Naive B cell (primary cell): ENCODE measurements around the gene CST3. TPM values are rescaled to one million over a fixed set of nuclear protein-coding genes. Genes with fewer than 3 reads are reported as not detected.
"Not testable (repeated sequence)": the region's sequence is repeated elsewhere in the genome, so short reads cannot be mapped to it uniquely, and the experiment has no call there.

Experiments used
- ATAC-seq, 2 donors: fragments of 150-1000 bp; cut with Tn5 transposase; 2 replicates each; pipeline ENCODE4 v1.10.0; 2021; ENCODE audit warnings: low read depth in 2 of 2, mild to moderate bottlenecking in 2 of 2, moderate library complexity in 2 of 2
- DNase-seq: peaks from one replicate; pipeline ENCODE4 v3.0.0; 2022
- H3K27ac Mint-ChIP-seq, 6 donors: one replicate each; pipeline ENCODE4 v1.8.0; 2020 to 2022; ENCODE audit warnings: mild to moderate bottlenecking in 6 of 6, mixed read lengths in 6 of 6, moderate library complexity in 5 of 6, inconsistent platforms in 2 of 6
- H3K27me3 Mint-ChIP-seq, 3 donors: one replicate each; pipeline ENCODE4 v1.8.0; 2021 to 2022; ENCODE audit warnings: mixed read lengths in 3 of 3, mild to moderate bottlenecking in 1 of 3
- H3K36me3 Mint-ChIP-seq, 2 donors: one replicate each; pipeline ENCODE4 v1.8.0; 2020 to 2022; ENCODE audit warnings: mixed read lengths in 2 of 2, inconsistent platforms in 1 of 2, mild to moderate bottlenecking in 1 of 2
- H3K4me1 Mint-ChIP-seq, 3 donors: one replicate each; pipeline ENCODE4 v1.8.0; 2020 to 2022; ENCODE audit warnings: mixed read lengths in 3 of 3, inconsistent platforms in 1 of 3, mild to moderate bottlenecking in 1 of 3, moderate library complexity in 1 of 3
- H3K4me3 Mint-ChIP-seq, 8 donors: one replicate each; pipeline ENCODE4 v1.8.0; 2020 to 2022; ENCODE audit warnings: mild to moderate bottlenecking in 8 of 8, mixed read lengths in 8 of 8, moderate library complexity in 8 of 8, inconsistent platforms in 2 of 8
- H3K9me3 Mint-ChIP-seq, 7 donors: one replicate each; pipeline ENCODE4 v1.8.0; 2020 to 2022; ENCODE audit warnings: mixed read lengths in 7 of 7, mild to moderate bottlenecking in 5 of 7, inconsistent platforms in 2 of 7, moderate library complexity in 1 of 7
- polyA plus RNA-seq, 6 donors: library from polyadenylated mRNA; unstranded; fragments of 300-500 nt; fragmentation: Illumina TruSeq; gene quantifications; one replicate each; pipeline ENCODE4 v1.2.3, GENCODE V29; 2021; ENCODE audit warnings: low read depth in 6 of 6

The CST3 gene
- polyA plus RNA-seq, 6 donors from 2014 or later, result 3.2 to 22.5 (median 6.5) TPM

GRCh38 chr20:23645575-23645974, 7.8 kb upstream of the CST3 start:
- no peak for ATAC-seq
- Mint-ChIP-seq H3K4me3 (no peak overlapping the region), H3K9me3 (peaks cover 0 to 5% (median 0%) of the 10 kb centered on the region in 7 donors), H3K27ac (peak overlapping the region in 1 of 6 donors; percentile 44), H3K36me3 (no peaks in the 10 kb centered on the region), H3K27me3 (no peaks in the 10 kb centered on the region), H3K4me1 (peaks cover 4 to 12% (median 5%) of the 10 kb centered on the region in 3 donors)
- DNase-seq, result no peak

DNA sequence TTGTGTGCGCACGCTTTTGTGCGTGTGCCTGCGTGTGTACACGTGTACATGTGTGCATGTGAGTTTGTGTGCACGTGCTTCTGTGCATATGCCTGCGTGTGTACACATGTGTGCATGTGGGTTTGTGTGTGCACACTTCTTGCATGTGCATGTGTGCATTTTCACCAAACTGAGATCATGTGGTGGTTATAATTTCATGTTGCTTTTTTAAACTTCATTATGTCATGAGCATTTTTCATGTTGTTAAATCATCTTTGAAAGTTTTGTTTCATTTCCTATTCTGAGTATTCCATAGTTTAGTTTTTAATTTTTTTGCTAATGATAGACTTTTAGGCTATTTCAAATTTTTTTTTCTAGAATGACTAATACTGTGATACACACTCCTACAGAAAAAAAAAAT, 6.4 kb upstream of the CST3 start:
- Mint-ChIP-seq H3K4me1 (peaks cover 4 to 26% (median 9%) of the 10 kb centered on the region in 3 donors), H3K36me3 (no peaks in the 10 kb centered on the region), H3K4me3 (no peak overlapping the region), H3K27me3 (peaks cover 0 to 8% (median 6%) of the 10 kb centered on the region in 3 donors), H3K27ac (no peak overlapping the region), H3K9me3 (peaks cover 0 to 5% (median 0%) of the 10 kb centered on the region in 7 donors)
- no peak for DNase-seq
- ATAC-seq, result no peak

DNA sequence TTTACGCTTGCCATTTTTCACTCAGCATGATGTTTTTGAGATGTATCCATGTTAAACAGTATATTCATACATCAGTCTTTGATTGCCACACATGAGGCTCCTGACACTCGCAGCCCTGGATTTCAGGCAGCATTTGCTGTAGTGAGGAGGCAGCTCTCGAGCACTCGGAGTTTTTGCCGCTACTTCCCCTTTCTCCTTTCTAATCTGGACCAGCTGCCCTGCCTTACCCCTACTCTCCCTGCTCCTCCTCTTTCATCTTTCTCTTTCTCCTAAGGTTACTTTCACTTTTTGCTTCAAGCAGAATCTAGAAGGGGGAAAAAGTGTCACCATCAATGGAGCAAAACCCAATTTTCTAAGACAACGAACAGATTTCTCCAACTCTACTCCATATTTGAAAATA, 5.9 kb upstream of the CST3 start:
- H3K4me3 Mint-ChIP-seq, result peak overlapping the region in 1 of 8 donors; percentile 10
- H3K27me3 Mint-ChIP-seq, result peaks cover 0 to 13% (median 12%) of the 10 kb centered on the region in 3 donors
- DNase-seq (no peak), ATAC-seq (no peak)
- no peaks in the 10 kb centered on the region for H3K36me3 Mint-ChIP-seq
- H3K9me3 Mint-ChIP-seq, result peaks cover 0 to 5% (median 0%) of the 10 kb centered on the region in 7 donors
- no peak overlapping the region for H3K27ac Mint-ChIP-seq
- peaks cover 7 to 26% (median 9%) of the 10 kb centered on the region in 3 donors for H3K4me1 Mint-ChIP-seq

GRCh38 chr20:23641936-23642751, 4.4 kb upstream of the CST3 start:
- peaks cover 0 to 18% (median 16%) of the 10 kb centered on the region in 3 donors for H3K27me3 Mint-ChIP-seq
- ATAC-seq, result no peak
- no peak overlapping the region for H3K4me3 Mint-ChIP-seq
- DNase-seq, result no peak
- H3K4me1 Mint-ChIP-seq, result peaks cover 8 to 26% (median 10%) of the 10 kb centered on the region in 3 donors
- H3K27ac Mint-ChIP-seq, result no peak overlapping the region
- H3K9me3 Mint-ChIP-seq, result peaks cover 0 to 5% (median 0%) of the 10 kb centered on the region in 7 donors
- no peaks in the 10 kb centered on the region for H3K36me3 Mint-ChIP-seq

GRCh38 chr20:23640671-23641667, 3.2 kb upstream of the CST3 start:
- Mint-ChIP-seq H3K27ac (no peak overlapping the region), H3K36me3 (no peaks in the 10 kb centered on the region), H3K27me3 (peaks cover 4 to 28% (median 28%) of the 10 kb centered on the region in 3 donors)

GRCh38 chr20:23640018-23640601, 2.4 kb upstream of the CST3 start:
- Mint-ChIP-seq H3K36me3 (no peaks in the 10 kb centered on the region), H3K9me3 (no peaks in the 10 kb centered on the region), H3K4me3 (no peak overlapping the region), H3K4me1 (peaks cover 13 to 26% (median 14%) of the 10 kb centered on the region in 3 donors), H3K27ac (no peak overlapping the region), H3K27me3 (peaks cover 4 to 34% (median 30%) of the 10 kb centered on the region in 3 donors)
- no peak for ATAC-seq
- DNase-seq, result no peak

More at GRCh38 chr20:23640671-23641667, 3.2 kb upstream of the CST3 start:
- Mint-ChIP-seq H3K9me3 (peaks cover 0 to 5% (median 0%) of the 10 kb centered on the region in 7 donors), H3K4me1 (peaks cover 13 to 26% (median 14%) of the 10 kb centered on the region in 3 donors), H3K4me3 (no peak overlapping the region)
- DNase-seq, result no peak
- no peak for ATAC-seq

DNA sequence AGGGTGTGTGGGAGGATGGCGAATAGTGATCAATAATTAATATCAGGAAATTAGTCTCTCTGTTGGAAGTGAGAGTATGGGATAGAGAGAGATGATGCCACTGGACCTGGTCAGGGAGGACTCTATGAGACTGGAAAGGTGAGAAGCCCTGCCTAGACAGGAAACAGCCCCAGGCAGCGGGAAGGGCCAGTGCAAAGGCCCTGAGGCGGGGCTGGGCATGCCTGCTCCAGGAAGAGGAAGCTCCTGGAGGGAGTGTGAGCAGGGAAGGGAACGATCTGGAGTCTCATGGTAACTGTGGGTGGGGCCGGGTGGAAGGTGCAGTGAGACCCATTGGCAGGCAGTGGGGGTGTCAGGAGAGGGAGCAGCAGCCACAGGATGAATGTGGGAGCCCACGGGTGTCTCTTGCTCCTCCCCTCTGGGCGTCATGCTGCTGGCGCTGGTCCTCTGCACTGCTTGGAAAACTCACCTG, 1.8 kb upstream of the CST3 start:
- H3K36me3 Mint-ChIP-seq, result no peaks in the 10 kb centered on the region
- ATAC-seq (no peak), DNase-seq (no peak)
- peaks cover 8 to 37% (median 30%) of the 10 kb centered on the region in 3 donors for H3K27me3 Mint-ChIP-seq
- H3K4me3 Mint-ChIP-seq, result peak overlapping the region in 4 of 8 donors; percentile 6 to 61 (median 36)
- no peaks in the 10 kb centered on the region for H3K9me3 Mint-ChIP-seq
- H3K27ac Mint-ChIP-seq, result no peak overlapping the region
- peaks cover 13 to 26% (median 14%) of the 10 kb centered on the region in 3 donors for H3K4me1 Mint-ChIP-seq

DNA sequence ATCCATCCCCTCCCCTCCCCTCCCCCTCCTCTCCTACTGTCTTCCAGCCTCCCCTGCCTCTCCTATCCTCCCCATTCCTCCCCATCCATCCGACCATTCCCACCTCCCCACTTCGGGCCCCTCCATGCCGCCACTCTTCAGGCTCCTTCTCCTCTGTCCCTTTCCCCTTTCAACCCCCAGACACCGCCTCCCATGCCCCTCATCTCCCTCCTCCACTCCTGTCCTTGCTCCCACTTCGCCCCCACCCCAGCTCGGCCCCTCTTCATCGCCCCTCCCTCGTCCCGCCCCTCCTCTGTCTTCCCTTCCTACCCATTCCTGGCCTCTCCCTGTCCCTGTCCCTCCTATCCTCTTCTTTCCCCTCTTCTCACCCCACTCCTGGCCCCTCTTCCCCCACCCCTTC, 554 bp upstream of the CST3 start:
- Mint-ChIP-seq H3K36me3 (no peaks in the 10 kb centered on the region), H3K4me1 (peaks cover 9 to 19% (median 9%) of the 10 kb centered on the region in 3 donors), H3K27ac (no peak overlapping the region), H3K27me3 (peaks cover 9 to 37% (median 30%) of the 10 kb centered on the region in 3 donors), H3K4me3 (peak overlapping the region in 1 of 8 donors; percentile 30), H3K9me3 (no peaks in the 10 kb centered on the region)
- DNase-seq (no peak), ATAC-seq (no peak)

GRCh38 chr20:23636908-23637281, 860 bp downstream of the CST3 start:
- DNase-seq (no peak), ATAC-seq (no peak)
- H3K36me3 Mint-ChIP-seq, result no peaks in the 10 kb centered on the region
- peaks cover 9 to 37% (median 30%) of the 10 kb centered on the region in 3 donors for H3K27me3 Mint-ChIP-seq
- H3K4me3 Mint-ChIP-seq, result peak overlapping the region in 6 of 8 donors; percentile 7 to 84 (median 56)
- no peaks in the 10 kb centered on the region for H3K9me3 Mint-ChIP-seq
- no peak overlapping the region for H3K27ac Mint-ChIP-seq
- peaks cover 9 to 19% (median 9%) of the 10 kb centered on the region in 3 donors for H3K4me1 Mint-ChIP-seq

- DNase-seq (no peak), ATAC-seq (no peak)
- Mint-ChIP-seq H3K4me1 (peaks cover 9 to 19% (median 9%) of the 10 kb centered on the region in 3 donors), H3K27ac (no peak overlapping the region), H3K9me3 (no peaks in the 10 kb centered on the region), H3K4me3 (peak overlapping the region in 6 of 8 donors; percentile 8 to 84 (median 56)), H3K36me3 (no peaks in the 10 kb centered on the region), H3K27me3 (peaks cover 9 to 37% (median 30%) of the 10 kb centered on the region in 3 donors)
Measured at GRCh38 chr20:23636182-23636907, 1.4 kb downstream of the CST3 start.

DNA sequence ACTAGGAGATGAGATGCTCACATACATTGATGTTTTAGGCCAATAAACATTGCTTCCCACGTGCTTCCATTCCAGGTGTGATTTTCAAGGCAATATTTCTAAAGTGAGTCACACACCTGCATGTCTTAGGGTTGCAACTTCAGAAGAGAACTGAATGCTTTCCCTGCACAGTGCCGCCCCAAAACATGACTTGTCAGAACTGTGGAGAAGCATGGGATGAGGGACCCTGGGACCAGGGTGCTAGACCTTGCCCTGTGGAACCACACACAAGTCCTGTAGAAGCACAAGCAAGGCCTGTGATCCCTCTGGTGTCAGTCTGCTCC, 2.0 kb downstream of the CST3 start:
- Mint-ChIP-seq H3K4me3 (peak overlapping the region in 2 of 8 donors; percentile 36 to 61), H3K27me3 (peaks cover 9 to 37% (median 30%) of the 10 kb centered on the region in 3 donors), H3K4me1 (peaks cover 9 to 15% (median 9%) of the 10 kb centered on the region in 3 donors)
- ATAC-seq, H3K9me3 Mint-ChIP-seq, H3K36me3 Mint-ChIP-seq, DNase-seq, H3K27ac Mint-ChIP-seq: not testable (repeated sequence)

DNA sequence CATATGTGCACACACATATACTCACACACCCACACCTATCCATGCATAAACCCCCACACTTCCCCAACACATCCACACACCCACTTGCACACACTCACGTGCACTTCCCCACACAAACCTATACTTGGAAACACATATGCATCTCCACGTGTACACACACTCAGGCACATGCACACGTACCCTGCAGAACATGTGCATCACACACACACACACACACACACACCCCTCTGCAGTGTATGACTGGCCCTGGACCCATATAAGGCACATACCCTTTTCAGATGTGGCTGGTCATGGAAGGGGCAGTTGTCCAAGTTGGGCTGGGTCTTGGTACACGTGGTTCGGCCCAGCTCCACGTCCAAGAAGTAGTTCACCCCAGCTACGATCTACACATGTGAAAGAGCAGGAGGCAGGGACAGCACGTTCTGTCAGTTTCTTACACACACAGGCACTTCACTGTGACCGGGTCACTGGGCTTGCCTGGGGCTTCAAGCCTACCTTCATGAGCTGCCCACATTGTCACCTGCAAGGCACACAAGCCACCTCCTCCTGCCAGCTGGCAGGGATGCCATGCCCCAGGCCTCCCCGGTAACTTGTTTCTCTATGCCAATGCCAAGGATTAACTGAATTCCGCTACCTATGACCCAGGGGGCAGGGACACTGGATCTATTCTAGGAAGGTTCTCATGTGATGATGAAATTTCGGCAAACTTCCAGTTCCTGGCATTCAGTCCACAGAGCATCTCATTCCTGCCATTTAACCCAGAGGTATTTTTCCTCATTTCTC, 2.6 kb downstream of the CST3 start:
- no peak for ATAC-seq
- H3K27me3 Mint-ChIP-seq, result peaks cover 9 to 37% (median 30%) of the 10 kb centered on the region in 3 donors
- no peak for DNase-seq
- no peak overlapping the region for H3K27ac Mint-ChIP-seq
- H3K9me3 Mint-ChIP-seq, result no peaks in the 10 kb centered on the region
- H3K36me3 Mint-ChIP-seq, result no peaks in the 10 kb centered on the region
- H3K4me1 Mint-ChIP-seq, result peaks cover 9 to 10% (median 9%) of the 10 kb centered on the region in 3 donors
- no peak overlapping the region for H3K4me3 Mint-ChIP-seq
